Measurements from ENCODE around the gene ST3GAL5.

Gene ST3GAL5

GRCh38 chr2:85909005-85909404, 20.2 kb upstream of the ST3GAL5 start:
- no peaks in the 10 kb centered on the region for H3K27me3 ChIP-seq (ENCODE audit: insufficient read depth, poor library complexity, severe bottlenecking)
- TF ChIP-seq REST (IDR thresholded peaks at IDR 0.05; ENCODE audit: insufficient replicate concordance, low read depth) (no peak), CTCF (IDR thresholded peaks at IDR 0.05; ENCODE audit: insufficient read depth, low read length) (no peak), POLR2AphosphoS5 (IDR thresholded peaks at IDR 0.05; ENCODE audit: low read depth) (no peak), GABPA (IDR thresholded peaks at IDR 0.05; ENCODE audit: low read depth) (no peak), SPI1 (IDR thresholded peaks at IDR 0.05; ENCODE audit: borderline replicate concordance, low read depth) (no peak)
- DNase-seq (ENCODE audit: low read depth in 1 of 2, low spot score in 1 of 2): no peak
- no peak overlapping the region for H3K27ac ChIP-seq (replicated peaks)
- no peak overlapping the region for H3K4me3 ChIP-seq (replicated peaks; ENCODE audit: insufficient read depth, low read length)

DNA sequence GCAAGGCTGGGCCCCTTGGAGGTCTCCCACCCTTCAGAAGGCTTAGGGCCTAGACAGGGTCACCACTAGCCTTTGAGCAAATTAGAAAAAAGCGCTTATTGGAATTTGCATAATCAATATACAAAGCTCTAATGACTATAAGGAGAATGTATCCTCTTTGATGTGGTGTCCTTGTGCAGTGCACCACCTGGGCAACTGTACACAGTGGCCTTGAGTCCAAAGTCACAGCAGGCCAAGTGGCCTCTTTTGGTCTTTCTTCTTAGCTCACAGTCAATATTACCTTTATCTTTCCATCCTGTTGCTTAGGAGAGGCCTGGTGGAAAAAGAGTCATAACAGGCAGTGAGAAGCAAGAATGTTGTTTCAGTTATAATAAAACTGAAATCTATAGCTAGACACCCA, 19.7 kb upstream of the ST3GAL5 start:
- Histone ChIP-seq H3K27ac (replicated peaks) (no peak overlapping the region), H3K27me3 (ENCODE audit: insufficient read depth, poor library complexity, severe bottlenecking) (no peaks in the 10 kb centered on the region), H3K4me3 (replicated peaks; ENCODE audit: insufficient read depth, low read length) (no peak overlapping the region)
- no peak for TF ChIP-seq SPI1 (IDR thresholded peaks at IDR 0.05; ENCODE audit: borderline replicate concordance, low read depth)
- TF ChIP-seq POLR2AphosphoS5 (IDR thresholded peaks at IDR 0.05; ENCODE audit: low read depth): no peak
- TF ChIP-seq REST (IDR thresholded peaks at IDR 0.05; ENCODE audit: insufficient replicate concordance, low read depth): no peak
- no peak for TF ChIP-seq CTCF (IDR thresholded peaks at IDR 0.05; ENCODE audit: insufficient read depth, low read length)
- no peak for TF ChIP-seq GABPA (IDR thresholded peaks at IDR 0.05; ENCODE audit: low read depth)
- DNase-seq (ENCODE audit: low read depth in 1 of 2, low spot score in 1 of 2): no peak

GRCh38 chr2:85907671-85908157, 18.9 kb upstream of the ST3GAL5 start:
- no peak overlapping the region for H3K4me3 ChIP-seq (replicated peaks; ENCODE audit: insufficient read depth, low read length)

More at GRCh38 chr2:85907671-85908157, 18.9 kb upstream of the ST3GAL5 start:
- no peak for DNase-seq (ENCODE audit: low read depth in 1 of 2, low spot score in 1 of 2)
- no peak overlapping the region for H3K27ac ChIP-seq (replicated peaks)
- no peak for TF ChIP-seq POLR2AphosphoS5 (IDR thresholded peaks at IDR 0.05; ENCODE audit: low read depth)
- TF ChIP-seq REST (IDR thresholded peaks at IDR 0.05; ENCODE audit: insufficient replicate concordance, low read depth): no peak
- no peak for TF ChIP-seq GABPA (IDR thresholded peaks at IDR 0.05; ENCODE audit: low read depth)
- TF ChIP-seq CTCF (IDR thresholded peaks at IDR 0.05; ENCODE audit: insufficient read depth, low read length): no peak
- TF ChIP-seq SPI1 (IDR thresholded peaks at IDR 0.05; ENCODE audit: borderline replicate concordance, low read depth): no peak
- H3K27me3 ChIP-seq (ENCODE audit: insufficient read depth, poor library complexity, severe bottlenecking): no peaks in the 10 kb centered on the region

All from HL-60 (cell line).